CD14-positive monocyte (primary cell): ENCODE data around the gene CCL22. TPM values are rescaled to one million over a fixed set of nuclear protein-coding genes. Genes with fewer than 3 reads are reported as not detected.
A peak's percentile ranks its signal among the peaks of the same experiment; 100 is the strongest.

Experiments used
- DNase-seq, 3 donors: peaks; one replicate each; pipeline ENCODE4 v3.0.0-alpha.2; 2011 to 2022
- H2AFZ ChIP-seq: 2 replicates; pipeline ENCODE4 v1.6.0; 2012; ENCODE audit warnings: mild to moderate bottlenecking, low read depth, low read length, inconsistent platforms; ENCODE audit not compliant: insufficient read depth, poor library complexity, severe bottlenecking
- H3K27ac ChIP-seq, 2 donors: 1 replicate in 1 of 2; 2 replicates in 1 of 2; pipeline ENCODE4 v1.5.1; 2012 to 2013; ENCODE audit warnings: low read length in 2 of 2, control low read depth in 1 of 2, inconsistent platforms in 1 of 2, low read depth in 1 of 2, mild to moderate bottlenecking in 1 of 2
- H3K27me3 ChIP-seq, 2 donors: one replicate each; pipeline versions ENCODE4 v1.6.0 to v1.6.1; 2011 to 2013; ENCODE audit warnings: low read length in 2 of 2; ENCODE audit not compliant: control insufficient read depth in 2 of 2, insufficient read depth in 2 of 2
- H3K36me3 ChIP-seq, 2 donors: replicated peaks in 1 of 2; 1 replicate in 1 of 2; 2 replicates in 1 of 2; pipeline versions ENCODE4 v1.5.1 to v1.6.1; 2012 to 2013; ENCODE audit warnings: low read length in 2 of 2, control low read depth in 1 of 2, inconsistent platforms in 1 of 2, mild to moderate bottlenecking in 1 of 2; ENCODE audit not compliant: insufficient read depth in 2 of 2, control insufficient read depth in 1 of 2
- H3K4me1 ChIP-seq, 2 donors: 1 replicate in 1 of 2; 2 replicates in 1 of 2; pipeline versions ENCODE4 v1.5.1 to v1.6.1; 2012 to 2013; ENCODE audit warnings: low read length in 2 of 2, control low read depth in 1 of 2, inconsistent platforms in 1 of 2, mild to moderate bottlenecking in 1 of 2, moderate library complexity in 1 of 2; ENCODE audit not compliant: insufficient read depth in 2 of 2, control insufficient read depth in 1 of 2
- H3K4me2 ChIP-seq: replicated peaks from 2 replicates; pipeline ENCODE3; 2012; ENCODE audit warnings: low read length, moderate library complexity, mild to moderate bottlenecking; ENCODE audit not compliant: poor library complexity, severe bottlenecking; ENCODE audit errors: extremely low read depth
- H3K4me3 ChIP-seq, 3 experiments: fragments of 200-600 bp in 1 of 3; sonication (generic) in 1 of 3; replicated peaks in 1 of 3; 1 replicate in 2 of 3; 2 replicates in 1 of 3; pipeline ENCODE4 v1.5.1; 2011 to 2013; ENCODE audit warnings: low read length in 3 of 3, mild to moderate bottlenecking in 3 of 3, control low read depth in 2 of 3, low read depth in 2 of 3, inconsistent platforms in 1 of 3, moderate library complexity in 1 of 3
- H3K79me2 ChIP-seq: 2 replicates; pipeline ENCODE4 v1.6.0; 2012; ENCODE audit warnings: mild to moderate bottlenecking, control low read depth, inconsistent platforms, low read length, moderate library complexity; ENCODE audit not compliant: insufficient read depth
- H3K9ac ChIP-seq: 2 replicates; pipeline ENCODE4 v1.6.0; 2017; ENCODE audit warnings: low read length, mild to moderate bottlenecking; ENCODE audit not compliant: insufficient read depth, poor library complexity, severe bottlenecking
- H3K9me3 ChIP-seq, 2 donors: replicated peaks in 1 of 2; 1 replicate in 1 of 2; 2 replicates in 1 of 2; pipeline versions ENCODE4 v1.5.1 to v1.6.1; 2012 to 2013; ENCODE audit warnings: low read length in 2 of 2, control low read depth in 1 of 2; ENCODE audit not compliant: control insufficient read depth in 1 of 2, insufficient read depth in 1 of 2
- H4K20me1 ChIP-seq: 2 replicates; pipeline ENCODE4 v1.6.0; 2012; ENCODE audit warnings: mild to moderate bottlenecking, low read length, control low read depth, moderate library complexity; ENCODE audit not compliant: insufficient read depth
- H3K27ac Mint-ChIP-seq, 7 donors: one replicate each; pipeline ENCODE4 v1.8.0; 2020; ENCODE audit warnings: mild to moderate bottlenecking in 7 of 7, mixed read lengths in 7 of 7, moderate library complexity in 6 of 7, inconsistent platforms in 2 of 7
- H3K27me3 Mint-ChIP-seq, 3 donors: one replicate each; pipeline ENCODE4 v1.8.0; 2021 to 2022; ENCODE audit warnings: low read depth in 3 of 3, mild to moderate bottlenecking in 3 of 3, mixed read lengths in 3 of 3, moderate library complexity in 3 of 3, inconsistent platforms in 1 of 3
- H3K36me3 Mint-ChIP-seq, 2 donors: one replicate each; pipeline ENCODE4 v1.8.0; 2020; ENCODE audit warnings: mixed read lengths in 2 of 2, inconsistent platforms in 1 of 2, mild to moderate bottlenecking in 1 of 2
- H3K4me1 Mint-ChIP-seq: one replicate; pipeline ENCODE4 v1.8.0; 2020; ENCODE audit warnings: mild to moderate bottlenecking, mixed read lengths
- H3K4me3 Mint-ChIP-seq, 2 donors: one replicate each; pipeline ENCODE4 v1.8.0; 2020; ENCODE audit warnings: mild to moderate bottlenecking in 2 of 2, mixed read lengths in 2 of 2, moderate library complexity in 1 of 2
- H3K9me3 Mint-ChIP-seq, 7 donors: one replicate each; pipeline ENCODE4 v1.8.0; 2020 to 2022; ENCODE audit warnings: mixed read lengths in 7 of 7, mild to moderate bottlenecking in 6 of 7, moderate library complexity in 6 of 7, inconsistent platforms in 2 of 7
- CTCF ChIP-seq: fragments of 200-600 bp; IDR thresholded peaks from one replicate; pipeline ENCODE4 v1.8.0; 2022; ENCODE audit warnings: antibody characterized with exemption, mild to moderate bottlenecking
- WGBS: methylation state at CpG from one replicate; pipeline ENCODE4 v1.1.5; 2013; ENCODE audit warnings: missing lambda C conversion rate; ENCODE audit not compliant: insufficient coverage; 5-methylcytosine and 5-hydroxymethylcytosine counted together
- intact Hi-C, 2 donors: fragments of 100-400 bp; cut with micrococcal nuclease; formaldehyde crosslinking; loops; one replicate each; pipeline versions ENCODE4 v1.15.0 to v1.15.1; 2023
- polyA plus RNA-seq, 3 donors: library from polyadenylated mRNA; depleted of rRNA in 1 of 3; unstranded in 2 of 3; stranded (reverse) in 1 of 3; fragments of 300-500 nt in 2 of 3; fragments of >200 nt in 1 of 3; fragmentation: Illumina TruSeq in 2 of 3; gene quantifications; 1 replicate in 2 of 3; 2 replicates in 1 of 3; pipeline ENCODE4 v1.2.3, GENCODE V29; 2012 to 2021

The CCL22 gene
- polyA plus RNA-seq, 3 donors = 0.04 to 0.18 (median 0.15) TPM

- Histone ChIP-seq H3K27me3 (no peaks in the 10 kb centered on the region), H3K79me2 (no peaks in the 10 kb centered on the region), H3K36me3 (no peaks in the 10 kb centered on the region), H4K20me1 (no peaks in the 10 kb centered on the region), H3K9me3 (no peaks in the 10 kb centered on the region), H2AFZ (peak overlapping the region; percentile 74), H3K4me3 (peak overlapping the region; percentile 18 to 67 (median 28)), H3K4me2 (peak overlapping the region; percentile 70), H3K9ac (peak overlapping the region; percentile 34), H3K4me1 (peaks cover 23 to 33% of the 10 kb centered on the region in 2 donors), H3K27ac (peak overlapping the region in 1 of 2 donors; percentile 73)
- DNase-seq = peak; percentile 19 to 28 (median 27)
- intact Hi-C loops = no loop called here
- peak overlapping the region; percentile 74 to 91 (median 82) for H3K27ac Mint-ChIP-seq
- peaks cover 0 to 1% (median 0%) of the 10 kb centered on the region in 7 donors for H3K9me3 Mint-ChIP-seq
- no peaks in the 10 kb centered on the region for H3K36me3 Mint-ChIP-seq
- no peak for TF ChIP-seq CTCF
- peak overlapping the region; percentile 80 to 92 for H3K4me3 Mint-ChIP-seq
- WGBS = 53% methylated on average over 5 of the region's 8 CpGs
- peaks cover 7 to 18% (median 13%) of the 10 kb centered on the region in 3 donors for H3K27me3 Mint-ChIP-seq
- H3K4me1 Mint-ChIP-seq = peaks cover 34% of the 10 kb centered on the region
Measured at GRCh38 chr16:57383276-57384247, 25.0 kb downstream of the CCL22 start.

- peak; percentile 53 to 71 (median 63) for DNase-seq
- peak overlapping the region; percentile 34 for H3K9ac ChIP-seq
- H3K4me1 Mint-ChIP-seq = peaks cover 34% of the 10 kb centered on the region
- TF ChIP-seq CTCF = no peak
- H3K27ac Mint-ChIP-seq = peak overlapping the region; percentile 74 to 91 (median 82)
- 2% methylated on average over 8 of the region's 11 CpGs for WGBS
- peak overlapping the region; percentile 18 to 67 (median 28) for H3K4me3 ChIP-seq
- H3K27me3 Mint-ChIP-seq = peaks cover 8 to 18% (median 15%) of the 10 kb centered on the region in 3 donors
- peak overlapping the region; percentile 80 to 92 for H3K4me3 Mint-ChIP-seq
- H3K4me2 ChIP-seq = peak overlapping the region; percentile 70
- no peaks in the 10 kb centered on the region for H3K9me3 ChIP-seq
- no peaks in the 10 kb centered on the region for H3K36me3 ChIP-seq
- no peaks in the 10 kb centered on the region for H4K20me1 ChIP-seq
- H3K36me3 Mint-ChIP-seq = no peaks in the 10 kb centered on the region
- no peaks in the 10 kb centered on the region for H3K79me2 ChIP-seq
- H2AFZ ChIP-seq = peak overlapping the region; percentile 74
- H3K4me1 ChIP-seq = peaks cover 23 to 33% of the 10 kb centered on the region in 2 donors
- peaks cover 0 to 1% (median 0%) of the 10 kb centered on the region in 7 donors for H3K9me3 Mint-ChIP-seq
- H3K27ac ChIP-seq = peak overlapping the region in 1 of 2 donors; percentile 73
- intact Hi-C loops = no loop called here
- H3K27me3 ChIP-seq = no peaks in the 10 kb centered on the region
Measured at GRCh38 chr16:57384248-57385070, 25.9 kb downstream of the CCL22 start.
